NCI-H748 (cell line): ENCODE results near the gene CUBN.

Source experiments
- DNase-seq: peaks from one replicate; lab custom pipeline; 2025; ENCODE audit not compliant: unreplicated experiment; lab: John Stamatoyannopoulos, UW

CUBN gene

GRCh38 chr10:17109475-17110207 lies 20.0 kb downstream of the CUBN start:
- no peak for DNase-seq

GRCh38 chr10:17109046-17109445 lies 20.6 kb downstream of the CUBN start:
- DNase-seq, result no peak

GRCh38 chr10:17106991-17107390 lies 22.6 kb downstream of the CUBN start:
- DNase-seq, result no peak

- no peak for DNase-seq
Measured at GRCh38 chr10:17101910-17102266, 27.7 kb downstream of the CUBN start.

GRCh38 chr10:17101257-17101909 lies 28.2 kb downstream of the CUBN start:
- no peak for DNase-seq

GRCh38 chr10:17100586-17100985 lies 29.0 kb downstream of the CUBN start:
- DNase-seq, result peak; percentile 31

GRCh38 chr10:17098012-17098411 lies 31.6 kb downstream of the CUBN start:
- no peak for DNase-seq

- no peak for DNase-seq
Measured at GRCh38 chr10:17094844-17095243, 34.8 kb downstream of the CUBN start.

- DNase-seq, result no peak
Measured at GRCh38 chr10:17092986-17093803, 36.4 kb downstream of the CUBN start.

GRCh38 chr10:17092216-17092944 lies 37.2 kb downstream of the CUBN start:
- DNase-seq, result no peak

- DNase-seq, result no peak
Measured at GRCh38 chr10:17088118-17088806, 41.3 kb downstream of the CUBN start.

- no peak for DNase-seq
Measured at GRCh38 chr10:17086865-17087367, 42.7 kb downstream of the CUBN start.

GRCh38 chr10:17085011-17085725 lies 44.4 kb downstream of the CUBN start:
- no peak for DNase-seq

- no peak for DNase-seq
Measured at GRCh38 chr10:17084258-17084657, 45.4 kb downstream of the CUBN start.

- no peak for DNase-seq
Measured at GRCh38 chr10:17081431-17081830, 48.2 kb downstream of the CUBN start.

- no peak for DNase-seq
Measured at GRCh38 chr10:17077890-17078289, 51.7 kb downstream of the CUBN start.

- DNase-seq, result no peak
Measured at GRCh38 chr10:17077346-17077781, 52.2 kb downstream of the CUBN start.

GRCh38 chr10:17076626-17077345 lies 52.8 kb downstream of the CUBN start:
- no peak for DNase-seq
